SKM-1 (cell line): ENCODE results near the gene TTLL11.
"Not testable (repeated sequence)": the region's sequence is repeated elsewhere in the genome, so short reads cannot be mapped to it uniquely, and the experiment has no call there.

Source experiments
- DNase-seq: peaks from one replicate; lab custom pipeline; 2025; ENCODE audit not compliant: unreplicated experiment; lab: John Stamatoyannopoulos, UW

TTLL11 gene

GRCh38 chr9:122125158-122125508, 32.0 kb upstream of the TTLL11 start:
- peak; percentile 58 for DNase-seq

- no peak for DNase-seq
Measured at GRCh38 chr9:122124528-122124927, 31.4 kb upstream of the TTLL11 start.

- DNase-seq = no peak
Measured at GRCh38 chr9:122124048-122124447, 30.9 kb upstream of the TTLL11 start.

- peak; percentile 45 for DNase-seq
Measured at GRCh38 chr9:122122903-122123632, 30.0 kb upstream of the TTLL11 start.

GRCh38 chr9:122122468-122122867, 29.4 kb upstream of the TTLL11 start:
- DNase-seq = no peak

- no peak for DNase-seq
Measured at GRCh38 chr9:122121931-122122330, 28.8 kb upstream of the TTLL11 start.

GRCh38 chr9:122121391-122121790, 28.3 kb upstream of the TTLL11 start:
- no peak for DNase-seq

GRCh38 chr9:122120316-122121071, 27.4 kb upstream of the TTLL11 start:
- DNase-seq = no peak

- no peak for DNase-seq
Measured at GRCh38 chr9:122119721-122120120, 26.6 kb upstream of the TTLL11 start.

GRCh38 chr9:122119166-122119521, 26.0 kb upstream of the TTLL11 start:
- no peak for DNase-seq

- DNase-seq = no peak
Measured at GRCh38 chr9:122118343-122119165, 25.4 kb upstream of the TTLL11 start.

GRCh38 chr9:122117241-122117640, 24.1 kb upstream of the TTLL11 start:
- not testable (repeated sequence) for DNase-seq

- no peak for DNase-seq
Measured at GRCh38 chr9:122116448-122117173, 23.5 kb upstream of the TTLL11 start.

- no peak for DNase-seq
Measured at GRCh38 chr9:122116040-122116439, 22.9 kb upstream of the TTLL11 start.

GRCh38 chr9:122115176-122116035, 22.3 kb upstream of the TTLL11 start:
- no peak for DNase-seq

GRCh38 chr9:122113574-122113973, 20.5 kb upstream of the TTLL11 start:
- no peak for DNase-seq

GRCh38 chr9:122112238-122112637, 19.1 kb upstream of the TTLL11 start:
- no peak for DNase-seq

- DNase-seq = no peak
Measured at GRCh38 chr9:122111413-122112085, 18.4 kb upstream of the TTLL11 start.

GRCh38 chr9:122110100-122110833, 17.2 kb upstream of the TTLL11 start:
- no peak for DNase-seq
